BJ (cell line): ENCODE results near the gene CRELD2. TPM values are rescaled to one million over a fixed set of nuclear protein-coding genes. Genes with fewer than 3 reads are reported as not detected.

Experiments used
- CTCF ChIA-PET: fragments of 350-600 bp; formaldehyde crosslinking; extraction: SDS; loops from one replicate; lab custom pipeline; 2021; ENCODE audit warnings: antibody characterized with exemption, inconsistent platforms; lab: Yijun Ruan, JAX
- POLR2A ChIA-PET: fragments of 300-600 bp; sonication (Branson Sonifier 250); formaldehyde crosslinking; extraction: SDS; loops from one replicate; lab custom pipeline; 2021; ENCODE audit warnings: antibody characterized with exemption; lab: Charles Lee
- DNase-seq: peaks from one replicate; pipeline ENCODE4 v3.0.0-alpha.2; 2011; ENCODE audit warnings: low read depth
- H3K27me3 ChIP-seq: 2 replicates; pipeline ENCODE4 v1.6.0; 2011; ENCODE audit warnings: low read length; ENCODE audit not compliant: control insufficient read depth, insufficient read depth
- H3K36me3 ChIP-seq: 2 replicates; pipeline ENCODE4 v1.5.1; 2011; ENCODE audit warnings: low read length; ENCODE audit not compliant: control insufficient read depth, insufficient read depth
- H3K4me3 ChIP-seq: 2 replicates; pipeline ENCODE4 v1.5.1; 2011; ENCODE audit warnings: low read depth, mild to moderate bottlenecking, control low read depth, low read length
- polyA plus RNA-seq: library from polyadenylated mRNA; depleted of rRNA; stranded (reverse); fragments of >200 nt; gene quantifications from 2 replicates; pipeline ENCODE4 v1.2.3, GENCODE V29; 2011
- TF ChIP-seq, protein P1 (sequence below): IDR thresholded peaks from 2 replicates; pipeline ENCODE4 v1.5.1; 2011; ENCODE audit warnings: low read depth, mild to moderate bottlenecking, control low read depth, inconsistent platforms, low read length, moderate library complexity; ENCODE audit not compliant: insufficient read depth

Gene CRELD2
- polyA plus RNA-seq, 1 experiment: 54.1 TPM

DNA sequence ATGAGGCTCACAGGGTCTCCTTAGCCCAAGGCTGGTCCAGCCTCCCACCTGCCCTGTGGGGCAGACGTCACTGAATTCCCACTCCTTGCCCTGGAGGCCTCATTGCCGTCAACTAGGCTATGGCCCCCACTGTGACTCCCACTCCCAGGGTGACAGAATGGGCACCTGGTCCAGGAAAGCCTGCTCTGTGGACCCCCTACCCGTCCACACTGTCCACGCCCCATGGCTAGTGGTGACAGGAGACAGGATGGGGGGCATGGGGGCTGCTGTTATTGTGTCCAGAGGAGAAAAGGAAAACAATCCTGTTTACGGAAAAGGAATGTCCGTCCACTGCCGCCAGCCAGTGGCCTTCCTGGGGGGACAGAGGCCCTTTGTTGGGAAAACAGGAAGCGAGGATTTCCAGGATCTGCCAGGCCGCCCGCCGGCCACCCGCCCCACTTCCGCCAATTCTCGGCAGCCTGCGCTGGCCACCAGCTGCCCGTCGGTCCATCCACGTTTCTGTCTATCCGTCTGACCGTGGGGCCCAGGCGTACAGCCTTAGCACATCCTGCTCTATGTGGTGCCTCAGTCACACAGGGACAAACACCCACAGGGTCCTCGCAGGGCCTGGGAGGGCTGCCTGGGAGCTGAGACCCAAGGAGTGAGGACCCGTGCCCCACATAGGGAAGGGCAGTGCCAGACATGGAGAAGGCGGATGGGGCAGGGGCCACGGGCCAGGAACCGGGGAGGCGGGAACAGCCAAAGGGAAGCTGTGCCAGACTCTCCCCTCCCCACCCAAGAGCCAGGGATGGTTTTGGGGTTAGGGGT, 19.5 kb downstream of the CRELD2 start:
- TF ChIP-seq, protein P1, sequence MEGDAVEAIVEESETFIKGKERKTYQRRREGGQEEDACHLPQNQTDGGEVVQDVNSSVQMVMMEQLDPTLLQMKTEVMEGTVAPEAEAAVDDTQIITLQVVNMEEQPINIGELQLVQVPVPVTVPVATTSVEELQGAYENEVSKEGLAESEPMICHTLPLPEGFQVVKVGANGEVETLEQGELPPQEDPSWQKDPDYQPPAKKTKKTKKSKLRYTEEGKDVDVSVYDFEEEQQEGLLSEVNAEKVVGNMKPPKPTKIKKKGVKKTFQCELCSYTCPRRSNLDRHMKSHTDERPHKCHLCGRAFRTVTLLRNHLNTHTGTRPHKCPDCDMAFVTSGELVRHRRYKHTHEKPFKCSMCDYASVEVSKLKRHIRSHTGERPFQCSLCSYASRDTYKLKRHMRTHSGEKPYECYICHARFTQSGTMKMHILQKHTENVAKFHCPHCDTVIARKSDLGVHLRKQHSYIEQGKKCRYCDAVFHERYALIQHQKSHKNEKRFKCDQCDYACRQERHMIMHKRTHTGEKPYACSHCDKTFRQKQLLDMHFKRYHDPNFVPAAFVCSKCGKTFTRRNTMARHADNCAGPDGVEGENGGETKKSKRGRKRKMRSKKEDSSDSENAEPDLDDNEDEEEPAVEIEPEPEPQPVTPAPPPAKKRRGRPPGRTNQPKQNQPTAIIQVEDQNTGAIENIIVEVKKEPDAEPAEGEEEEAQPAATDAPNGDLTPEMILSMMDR: no peak
- no peaks in the 10 kb centered on the region for H3K27me3 ChIP-seq
- H3K36me3 ChIP-seq: no peaks in the 10 kb centered on the region
- no peak for DNase-seq
- ChIA-PET CTCF (no interaction called here), POLR2A (no interaction called here)
- no peak overlapping the region for H3K4me3 ChIP-seq

DNA sequence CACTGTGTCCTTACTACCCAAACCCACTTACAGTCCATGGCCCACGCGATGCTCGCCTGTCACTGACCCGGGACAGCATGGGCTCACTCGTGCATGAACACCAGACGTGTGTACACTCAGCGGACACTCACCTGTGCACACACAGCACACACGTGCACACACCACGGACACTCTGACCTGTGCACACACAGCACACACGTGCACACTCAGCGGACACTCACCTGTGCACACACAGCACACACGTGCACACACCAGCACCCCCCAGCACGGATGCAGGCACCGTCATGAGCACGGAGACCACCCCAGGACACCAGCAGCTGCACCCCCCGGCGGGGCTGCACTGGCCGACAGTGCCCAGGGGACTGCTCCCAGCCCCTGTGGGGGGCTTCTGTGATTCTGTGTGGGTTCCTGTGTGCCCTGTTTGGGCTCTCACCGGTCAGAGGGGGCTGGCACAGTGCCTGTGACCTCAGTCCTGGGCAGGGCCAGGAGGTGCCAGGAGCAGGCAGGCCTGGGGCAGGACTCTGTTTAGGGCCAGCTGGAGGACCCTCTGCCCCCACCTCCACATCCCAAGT, 20.2 kb downstream of the CRELD2 start:
- CTCF ChIA-PET: interaction anchor here (0.6 kb wide), 1 partner anchor 43 kb away, joined by 3 read pairs; no protein-coding TSS in a partner anchor
- TF ChIP-seq, protein P1: no peak
- Histone ChIP-seq H3K27me3 (no peaks in the 10 kb centered on the region), H3K4me3 (no peak overlapping the region), H3K36me3 (no peaks in the 10 kb centered on the region)
- POLR2A ChIA-PET: no interaction called here
- DNase-seq: no peak

GRCh38 chr22:49941507-49942316, 23.3 kb downstream of the CRELD2 start:
- no peaks in the 10 kb centered on the region for H3K27me3 ChIP-seq
- H3K36me3 ChIP-seq: no peaks in the 10 kb centered on the region
- ChIA-PET CTCF (no interaction called here), POLR2A (no interaction called here)
- DNase-seq: no peak
- H3K4me3 ChIP-seq: no peak overlapping the region
- TF ChIP-seq, protein P1: no peak

DNA sequence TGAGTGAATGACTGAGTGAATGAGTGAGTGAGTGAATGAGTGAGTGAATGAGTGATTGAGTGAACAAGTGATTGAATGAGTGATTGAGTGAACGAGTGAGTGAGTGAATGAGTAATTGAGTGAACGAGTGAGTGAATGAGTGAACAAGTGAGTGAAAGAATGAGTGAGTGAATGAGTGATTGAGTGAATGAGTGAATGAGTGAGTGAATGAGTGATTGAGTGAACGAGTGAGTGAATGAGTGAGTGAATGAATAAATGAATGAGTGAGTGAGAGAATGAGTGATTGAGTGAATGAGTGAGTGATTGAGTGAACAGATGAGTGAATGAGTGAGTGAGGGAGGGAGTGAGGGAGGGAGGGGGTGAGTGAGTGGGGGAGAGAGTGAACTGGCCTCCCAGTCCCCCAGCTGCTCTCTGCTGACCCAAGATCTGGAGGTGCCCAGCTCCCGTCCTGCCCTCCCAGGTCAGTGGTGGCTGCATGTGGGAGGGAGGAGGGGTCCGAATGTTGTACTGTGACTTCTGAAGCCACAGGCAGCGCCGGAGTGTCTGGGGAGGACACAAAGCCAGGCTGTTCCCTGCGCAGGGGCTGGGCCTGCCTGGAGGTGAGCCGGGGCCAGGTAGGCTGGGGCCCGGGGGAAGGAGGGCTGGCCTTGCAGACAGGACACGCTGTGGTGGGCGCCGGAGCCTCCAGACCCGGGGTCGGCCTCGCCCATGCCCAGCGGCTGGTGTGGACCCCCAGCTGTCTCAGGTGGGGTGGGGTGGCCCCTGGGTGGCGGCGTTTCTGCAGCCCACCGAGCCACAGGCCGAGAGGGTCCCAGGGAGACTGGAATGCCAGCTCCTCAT, 24.4 kb downstream of the CRELD2 start:
- no peak overlapping the region for H3K4me3 ChIP-seq
- TF ChIP-seq, protein P1: no peak
- H3K36me3 ChIP-seq: no peaks in the 10 kb centered on the region
- POLR2A ChIA-PET: no interaction called here
- CTCF ChIA-PET: no interaction called here
- DNase-seq: no peak
- no peaks in the 10 kb centered on the region for H3K27me3 ChIP-seq
